GM10248 (cell line): ENCODE measurements around the gene SDSL.

Experiments
- CTCF ChIA-PET: fragments of 300-600 bp; sonication (Branson Sonifier 250); formaldehyde crosslinking; extraction: SDS; loops from one replicate; lab custom pipeline; 2021; ENCODE audit warnings: antibody characterized with exemption; lab: Yijun Ruan, JAX
- POLR2A ChIA-PET: fragments of 350-650 bp; sonication (Branson Sonifier 250); formaldehyde crosslinking; extraction: SDS; loops from one replicate; lab custom pipeline; 2020; ENCODE audit warnings: antibody characterized with exemption; lab: Yijun Ruan, JAX
- DNase-seq: peaks from one replicate; pipeline ENCODE4 v3.0.0; 2012; ENCODE audit errors: extremely low spot score
- CTCF ChIP-seq: IDR thresholded peaks from 2 replicates; pipeline ENCODE4 v1.5.1; 2012; ENCODE audit warnings: mild to moderate bottlenecking, low read depth; ENCODE audit errors: extremely low read depth, missing control alignments, control extremely low read depth

SDSL gene

GRCh38 chr12:113452458-113452857 is 30.3 kb downstream of the SDSL start:
- CTCF ChIA-PET, result interaction anchor here (1.6 to 2.5 kb wide), 2 partner anchors 8 to 10 kb away, joined by 5 to 14 read pairs; no protein-coding TSS in a partner anchor
- no peak for DNase-seq
- no peak for TF ChIP-seq CTCF
- POLR2A ChIA-PET, result no interaction called here

- POLR2A ChIA-PET, result interaction anchor here (0.7 kb wide), 1 partner anchor 48 kb away, joined by 3 read pairs; no protein-coding TSS in a partner anchor
- no peak for TF ChIP-seq CTCF
- CTCF ChIA-PET, result interaction anchor here (1.1 to 2.5 kb wide), 3 partner anchors 9 to 24 kb away, joined by 3 to 14 read pairs (median 5); no protein-coding TSS in a partner anchor
- no peak for DNase-seq
Measured at GRCh38 chr12:113453330-113453729, 31.1 kb downstream of the SDSL start.

GRCh38 chr12:113456199-113456598 is 34.0 kb downstream of the SDSL start:
- DNase-seq, result no peak
- TF ChIP-seq CTCF, result no peak
- POLR2A ChIA-PET, result no interaction called here
- CTCF ChIA-PET, result no interaction called here

- no peak for TF ChIP-seq CTCF
- ChIA-PET CTCF (no interaction called here), POLR2A (no interaction called here)
- no peak for DNase-seq
Measured at GRCh38 chr12:113456761-113457160, 34.6 kb downstream of the SDSL start.

- no peak for TF ChIP-seq CTCF
- no peak for DNase-seq
- ChIA-PET CTCF (no interaction called here), POLR2A (no interaction called here)
Measured at GRCh38 chr12:113457185-113457584, 35.0 kb downstream of the SDSL start.

- no peak for DNase-seq
- POLR2A ChIA-PET, result no interaction called here
- CTCF ChIA-PET, result interaction anchor here (0.7 kb wide), 1 partner anchor 32 kb away, joined by 3 read pairs; no protein-coding TSS in a partner anchor
- TF ChIP-seq CTCF, result no peak
Measured at GRCh38 chr12:113457710-113458109, 35.5 kb downstream of the SDSL start.
